Stimulated activated naive CD8-positive, alpha-beta T cell treated with anti-CD3 and anti-CD28 coated beads, Interleukin-15, Interleukin-2, amounts not matched to agents 100 ng/mL and 50 ng/mL, for 24 hours (primary cell): Measurements from ENCODE around the gene IGSF5.
"Not testable (repeated sequence)": the region's sequence is repeated elsewhere in the genome, so short reads cannot be mapped to it uniquely, and the experiment has no call there.

Source experiments
- H3K27ac Mint-ChIP-seq: one replicate; pipeline ENCODE4 v1.8.0; 2021; ENCODE audit warnings: mild to moderate bottlenecking, mixed read lengths
- H3K27me3 Mint-ChIP-seq: one replicate; pipeline ENCODE4 v1.8.0; 2021; ENCODE audit warnings: mixed read lengths
- H3K36me3 Mint-ChIP-seq: one replicate; pipeline ENCODE4 v1.8.0; 2021; ENCODE audit warnings: low read depth, mixed read lengths
- H3K4me1 Mint-ChIP-seq: one replicate; pipeline ENCODE4 v1.8.0; 2021; ENCODE audit warnings: low read depth, mixed read lengths
- H3K4me3 Mint-ChIP-seq: one replicate; pipeline ENCODE4 v1.8.0; 2021; ENCODE audit warnings: mild to moderate bottlenecking, mixed read lengths
- H3K9me3 Mint-ChIP-seq: one replicate; pipeline ENCODE4 v1.8.0; 2021; ENCODE audit warnings: mixed read lengths

The IGSF5 gene

DNA sequence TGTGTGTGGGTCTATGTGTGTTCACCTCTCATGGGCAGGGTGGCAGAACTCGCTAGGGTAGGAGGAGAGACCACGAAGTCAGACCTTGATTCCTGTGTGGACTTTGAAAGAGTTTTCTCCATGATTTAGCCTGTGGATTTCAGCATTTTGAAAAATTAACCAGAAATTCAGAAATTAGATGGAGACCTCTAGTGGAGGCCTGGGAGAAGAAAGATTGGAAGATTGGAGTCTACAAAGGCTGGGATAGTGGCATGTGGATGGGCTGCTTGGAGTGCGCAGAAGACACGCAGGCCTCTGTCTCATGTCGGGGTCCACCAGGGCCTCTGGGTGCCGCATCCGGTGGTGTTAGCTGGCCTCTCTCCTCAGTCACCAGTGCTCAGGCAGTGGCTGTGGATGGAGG is 18.9 kb upstream of the IGSF5 start:
- H3K4me1 Mint-ChIP-seq = no peaks in the 10 kb centered on the region
- no peak overlapping the region for H3K4me3 Mint-ChIP-seq
- H3K27ac Mint-ChIP-seq = no peak overlapping the region
- peaks cover 5% of the 10 kb centered on the region for H3K9me3 Mint-ChIP-seq
- no peaks in the 10 kb centered on the region for H3K36me3 Mint-ChIP-seq
- H3K27me3 Mint-ChIP-seq = no peaks in the 10 kb centered on the region

DNA sequence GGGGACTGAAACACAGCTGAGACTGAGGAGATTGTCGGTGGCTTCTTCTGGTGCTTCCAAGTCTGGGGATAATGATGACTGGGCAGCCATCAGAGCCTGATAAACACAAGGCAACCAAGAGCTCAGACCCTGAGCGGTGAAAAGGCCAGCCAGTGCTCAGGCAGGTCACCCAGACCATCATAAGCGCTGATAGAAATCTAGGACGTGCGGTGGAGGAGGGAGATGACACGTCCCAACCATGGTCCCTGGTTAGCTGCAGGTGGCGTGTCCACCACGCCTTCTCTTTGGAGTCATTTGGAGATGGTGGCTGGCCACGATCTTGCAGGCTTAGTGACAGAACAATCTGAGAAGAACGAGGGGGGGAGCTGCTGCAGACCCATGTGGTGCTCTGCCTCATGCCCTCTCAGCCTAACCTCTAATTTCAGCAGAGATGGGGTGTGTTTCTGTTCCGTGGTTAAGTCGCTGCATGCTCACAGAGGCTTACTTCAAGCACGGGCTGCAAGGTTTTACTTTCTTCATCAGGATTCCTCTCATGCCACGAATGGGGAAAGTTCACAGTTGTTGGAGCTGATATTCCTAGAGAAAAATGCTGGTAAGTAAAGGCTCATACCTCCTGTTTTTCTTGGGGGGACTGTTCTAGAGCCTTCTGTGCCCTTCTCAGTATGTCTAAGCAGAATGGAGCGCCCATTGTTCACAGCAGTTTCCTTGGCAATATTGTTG is 17.4 kb upstream of the IGSF5 start:
- H3K4me3 Mint-ChIP-seq = no peak overlapping the region
- H3K36me3 Mint-ChIP-seq = no peaks in the 10 kb centered on the region
- H3K27ac Mint-ChIP-seq = no peak overlapping the region
- no peaks in the 10 kb centered on the region for H3K27me3 Mint-ChIP-seq
- H3K4me1 Mint-ChIP-seq = no peaks in the 10 kb centered on the region
- H3K9me3 Mint-ChIP-seq = peaks cover 5% of the 10 kb centered on the region

DNA sequence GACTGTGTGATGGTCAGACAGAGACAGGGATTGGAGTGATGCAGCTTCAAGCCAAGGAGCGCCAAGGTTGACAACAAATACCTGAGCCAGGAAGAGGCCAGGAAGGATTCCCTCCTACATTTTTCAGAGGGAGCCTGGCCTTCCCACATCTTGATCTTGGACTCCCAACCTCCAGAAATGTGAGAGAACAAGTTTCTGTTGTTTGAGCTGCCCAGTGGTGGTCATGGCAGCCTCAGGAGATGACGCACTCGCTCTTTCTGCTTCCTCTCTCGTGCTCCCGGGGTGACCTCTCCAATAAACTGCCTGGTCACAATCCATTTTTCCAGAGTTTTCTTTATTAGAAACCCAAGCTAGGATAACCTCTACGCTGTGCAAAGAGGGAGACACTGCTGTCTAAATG is 16.6 kb upstream of the IGSF5 start:
- Mint-ChIP-seq H3K4me3 (no peak overlapping the region), H3K4me1 (no peaks in the 10 kb centered on the region), H3K9me3 (peaks cover 2% of the 10 kb centered on the region), H3K36me3 (no peaks in the 10 kb centered on the region), H3K27me3 (no peaks in the 10 kb centered on the region), H3K27ac (no peak overlapping the region)

DNA sequence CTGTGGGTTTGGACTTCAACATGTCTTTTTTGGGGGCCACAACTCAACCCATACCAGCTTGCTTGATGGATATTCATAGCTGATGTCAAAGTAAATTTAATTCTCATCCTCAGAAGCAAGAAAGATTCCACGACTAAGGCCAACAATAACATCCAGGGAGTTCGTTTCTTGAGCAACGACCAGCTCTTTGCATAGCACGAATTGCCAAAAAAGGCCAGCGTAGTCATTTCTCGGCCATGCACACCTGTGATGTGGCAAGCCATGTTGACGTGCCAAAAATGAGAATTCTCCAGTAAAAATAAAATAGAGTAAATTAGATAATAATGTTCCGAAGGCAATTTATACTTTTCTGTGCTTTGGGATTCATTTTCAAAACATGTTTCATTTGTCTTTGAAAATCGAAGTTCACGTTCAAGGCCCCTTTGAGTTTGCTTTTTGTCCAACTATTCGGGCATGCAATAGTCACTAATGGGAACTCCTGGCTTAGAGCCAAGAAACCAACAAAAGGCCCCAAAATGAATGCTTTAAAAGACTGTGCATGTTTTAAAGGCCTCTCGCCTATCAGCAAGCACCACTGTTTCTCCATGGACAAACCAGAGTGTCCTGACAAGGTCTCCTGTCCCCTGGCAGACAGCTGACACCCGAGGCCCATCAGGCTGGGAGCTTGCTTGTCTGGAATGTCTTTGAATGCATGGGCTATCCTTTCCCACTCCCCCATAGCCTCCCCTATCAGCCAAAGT is 14.4 kb upstream of the IGSF5 start:
- Mint-ChIP-seq H3K36me3 (no peaks in the 10 kb centered on the region), H3K27ac (no peak overlapping the region), H3K4me1 (no peaks in the 10 kb centered on the region), H3K27me3 (no peaks in the 10 kb centered on the region), H3K9me3 (no peaks in the 10 kb centered on the region), H3K4me3 (no peak overlapping the region)

DNA sequence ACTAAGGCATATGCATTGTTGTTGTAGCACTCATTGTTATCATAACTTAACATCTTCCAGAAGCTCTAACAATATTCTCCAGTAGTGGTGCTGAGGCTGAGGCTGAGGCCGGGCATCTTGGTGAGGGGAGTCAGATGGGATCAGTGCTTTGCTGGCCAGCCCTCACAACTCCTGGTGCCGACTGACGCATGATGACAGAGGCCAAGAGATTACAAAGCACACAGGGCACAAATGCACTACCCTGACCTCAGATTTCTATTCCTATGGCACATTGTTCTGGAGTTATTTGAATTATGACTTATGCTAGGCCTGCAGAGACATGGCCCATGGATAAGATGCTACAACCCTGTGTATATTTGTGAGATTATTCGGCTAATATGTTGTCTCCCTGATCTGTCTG is 8.3 kb upstream of the IGSF5 start:
- no peak overlapping the region for H3K4me3 Mint-ChIP-seq
- no peaks in the 10 kb centered on the region for H3K9me3 Mint-ChIP-seq
- no peaks in the 10 kb centered on the region for H3K27me3 Mint-ChIP-seq
- H3K4me1 Mint-ChIP-seq = no peaks in the 10 kb centered on the region
- no peak overlapping the region for H3K27ac Mint-ChIP-seq
- no peaks in the 10 kb centered on the region for H3K36me3 Mint-ChIP-seq

DNA sequence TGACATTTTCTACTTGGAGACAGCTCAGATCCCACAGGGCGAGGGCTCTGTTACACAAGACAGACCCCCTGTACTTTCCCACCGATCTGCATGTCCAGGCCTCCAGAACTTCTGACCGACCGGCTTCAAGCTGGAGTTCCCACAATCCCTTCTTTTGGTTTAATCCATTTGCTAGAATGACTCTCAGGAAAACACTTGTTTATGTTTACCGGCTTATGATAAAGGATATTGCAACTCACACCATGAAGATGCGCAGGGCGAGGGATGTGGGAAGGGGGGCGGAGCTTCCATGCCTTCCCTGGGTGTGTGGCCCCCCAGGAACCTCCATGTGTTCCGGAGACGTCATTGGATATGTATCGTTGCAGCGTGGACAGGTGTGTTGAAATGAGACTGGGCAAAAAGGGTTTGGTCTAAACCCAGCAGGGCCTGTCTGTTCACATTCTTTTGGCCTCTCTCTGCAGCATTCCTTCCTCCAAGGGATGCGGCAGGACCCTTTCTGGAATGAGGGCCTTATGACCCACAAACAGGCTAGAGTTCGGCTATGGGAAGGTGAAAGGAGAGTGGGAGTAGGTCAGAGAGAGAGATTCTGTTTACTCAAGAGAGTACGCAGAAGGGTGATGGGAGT is 7.5 kb upstream of the IGSF5 start:
- no peaks in the 10 kb centered on the region for H3K4me1 Mint-ChIP-seq
- no peaks in the 10 kb centered on the region for H3K36me3 Mint-ChIP-seq
- H3K9me3 Mint-ChIP-seq = no peaks in the 10 kb centered on the region
- no peak overlapping the region for H3K27ac Mint-ChIP-seq
- no peaks in the 10 kb centered on the region for H3K27me3 Mint-ChIP-seq
- no peak overlapping the region for H3K4me3 Mint-ChIP-seq

DNA sequence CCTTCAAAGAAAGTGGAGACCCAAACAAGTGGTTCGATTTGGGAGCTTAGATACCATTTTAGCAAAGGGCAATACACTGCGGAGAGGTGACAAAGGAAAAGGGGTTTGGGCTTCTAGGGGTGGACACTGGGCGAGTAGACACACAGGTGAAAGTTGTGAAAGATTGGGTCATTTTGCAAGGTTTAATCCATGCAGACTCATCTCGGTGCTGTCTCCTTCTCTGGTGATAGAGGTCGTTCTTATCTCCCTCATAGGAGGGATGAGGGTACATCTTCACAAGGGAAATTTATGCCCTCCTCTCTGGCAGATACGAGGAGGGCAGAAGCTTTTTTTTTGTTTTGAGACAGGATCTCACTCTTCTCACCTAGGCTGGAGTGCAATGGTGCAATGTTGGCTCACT is 6.4 kb upstream of the IGSF5 start:
- no peaks in the 10 kb centered on the region for H3K4me1 Mint-ChIP-seq
- H3K9me3 Mint-ChIP-seq = no peaks in the 10 kb centered on the region
- H3K27ac Mint-ChIP-seq = no peak overlapping the region
- H3K36me3 Mint-ChIP-seq = no peaks in the 10 kb centered on the region
- no peak overlapping the region for H3K4me3 Mint-ChIP-seq
- H3K27me3 Mint-ChIP-seq = no peaks in the 10 kb centered on the region

DNA sequence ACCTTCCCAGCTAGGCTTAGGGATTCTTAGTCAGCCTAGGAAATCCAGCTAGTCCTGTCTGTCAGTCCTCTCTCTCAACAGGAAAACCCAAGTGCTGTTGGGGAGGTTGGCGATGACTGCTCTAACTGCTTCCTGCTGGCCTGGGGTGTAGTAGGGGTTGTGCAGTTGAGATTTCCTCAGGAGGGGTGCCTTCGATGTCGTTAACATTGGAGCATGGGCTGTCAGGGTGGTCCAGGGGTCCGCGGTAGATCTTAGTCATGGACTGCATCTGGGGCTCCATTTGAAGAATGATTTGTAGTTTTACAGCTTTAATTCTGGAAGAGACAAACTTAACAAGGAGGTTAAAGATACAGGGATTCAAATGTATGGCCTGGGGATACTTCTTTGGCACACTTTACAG is 5.5 kb upstream of the IGSF5 start:
- H3K27me3 Mint-ChIP-seq, H3K36me3 Mint-ChIP-seq, H3K9me3 Mint-ChIP-seq, H3K4me3 Mint-ChIP-seq, H3K27ac Mint-ChIP-seq, H3K4me1 Mint-ChIP-seq: not testable (repeated sequence)

DNA sequence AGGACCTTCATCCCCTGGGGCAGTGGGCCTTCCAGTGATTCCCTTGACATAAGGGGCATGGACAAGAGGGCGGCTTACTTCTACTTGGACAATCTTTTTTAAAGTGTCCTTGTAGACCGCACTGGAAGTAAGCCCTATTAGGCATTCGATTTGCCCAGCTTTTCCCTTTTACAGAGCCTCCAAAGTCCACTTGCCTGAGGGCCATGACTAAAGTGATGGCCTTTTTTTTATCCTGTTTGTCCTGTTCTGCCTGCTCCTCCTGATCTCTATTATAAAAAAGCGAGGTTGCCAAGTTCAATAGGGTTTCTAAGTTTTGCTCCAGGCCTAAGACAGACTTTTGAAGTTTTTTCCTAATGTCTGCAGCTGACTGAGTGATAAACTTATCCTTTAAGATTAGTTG is 2.4 kb upstream of the IGSF5 start:
- not testable (repeated sequence) for H3K27ac Mint-ChIP-seq, H3K9me3 Mint-ChIP-seq, H3K27me3 Mint-ChIP-seq, H3K4me1 Mint-ChIP-seq, H3K36me3 Mint-ChIP-seq, H3K4me3 Mint-ChIP-seq

DNA sequence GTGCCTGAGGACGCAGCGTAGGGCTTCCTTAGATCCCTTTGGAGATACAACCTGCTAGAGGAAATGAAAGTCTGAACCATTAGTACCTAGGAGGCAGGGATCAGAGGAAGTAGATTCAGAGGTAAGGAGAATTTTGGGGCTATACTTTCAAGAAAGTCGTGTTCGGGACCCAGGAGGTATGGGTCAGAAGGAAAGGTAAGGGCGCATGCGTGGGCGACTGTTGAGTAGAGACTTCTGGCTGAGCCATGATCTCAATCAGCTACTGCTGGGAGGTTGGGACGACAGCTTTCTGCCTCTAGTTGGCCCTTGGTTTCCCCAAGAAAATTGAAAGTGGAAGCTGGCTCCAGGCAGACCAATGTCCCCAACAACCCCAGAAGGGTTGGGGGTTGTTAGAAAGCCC is 349 bp downstream of the IGSF5 start:
- H3K4me3 Mint-ChIP-seq, H3K4me1 Mint-ChIP-seq, H3K27ac Mint-ChIP-seq, H3K9me3 Mint-ChIP-seq, H3K27me3 Mint-ChIP-seq, H3K36me3 Mint-ChIP-seq: not testable (repeated sequence)

DNA sequence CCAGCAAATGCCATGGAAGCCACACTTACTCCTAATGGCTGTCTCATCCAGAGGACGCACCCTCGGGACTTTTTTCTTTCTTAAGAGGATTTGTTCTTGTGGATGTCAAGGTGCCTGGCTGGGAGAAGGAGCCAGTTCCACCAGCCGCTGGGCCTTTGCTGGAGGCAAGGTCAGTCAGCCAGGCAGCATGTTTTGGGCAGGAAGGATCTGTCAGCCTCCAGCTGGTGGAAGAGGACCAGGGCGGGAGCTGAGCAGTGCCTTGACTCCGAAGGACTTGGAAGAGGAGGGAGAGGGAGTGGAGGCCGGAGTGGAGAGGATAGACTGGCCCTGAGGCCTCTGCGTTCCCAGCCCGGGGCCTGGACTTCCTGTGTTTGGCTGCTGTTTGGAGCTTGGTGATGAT is 5.7 kb downstream of the IGSF5 start:
- Mint-ChIP-seq H3K27ac (no peak overlapping the region), H3K27me3 (no peaks in the 10 kb centered on the region), H3K4me3 (no peak overlapping the region), H3K36me3 (no peaks in the 10 kb centered on the region), H3K4me1 (no peaks in the 10 kb centered on the region), H3K9me3 (peaks cover 9% of the 10 kb centered on the region)

DNA sequence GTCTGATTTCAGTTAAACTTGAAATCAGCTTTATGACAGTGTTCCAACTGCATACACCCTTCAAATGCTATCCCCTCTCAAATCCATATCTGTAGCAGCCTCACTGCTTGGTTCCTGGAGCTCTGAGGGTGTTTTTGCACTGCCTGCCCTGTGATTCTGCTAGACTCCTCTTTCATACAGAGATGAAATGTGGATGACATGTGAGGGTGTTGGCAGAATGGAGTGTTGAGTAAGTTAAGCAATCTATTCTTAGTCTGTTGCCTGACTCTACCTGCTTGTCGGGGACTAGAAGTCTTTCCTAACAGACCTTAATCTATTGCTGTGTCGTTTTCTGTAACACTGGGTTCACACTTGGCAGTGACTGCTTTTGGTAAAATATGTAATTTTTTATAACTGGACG is 9.8 kb downstream of the IGSF5 start:
- Mint-ChIP-seq H3K27ac (no peak overlapping the region), H3K36me3 (no peaks in the 10 kb centered on the region), H3K27me3 (no peaks in the 10 kb centered on the region), H3K4me1 (no peaks in the 10 kb centered on the region), H3K4me3 (no peak overlapping the region), H3K9me3 (peaks cover 9% of the 10 kb centered on the region)

DNA sequence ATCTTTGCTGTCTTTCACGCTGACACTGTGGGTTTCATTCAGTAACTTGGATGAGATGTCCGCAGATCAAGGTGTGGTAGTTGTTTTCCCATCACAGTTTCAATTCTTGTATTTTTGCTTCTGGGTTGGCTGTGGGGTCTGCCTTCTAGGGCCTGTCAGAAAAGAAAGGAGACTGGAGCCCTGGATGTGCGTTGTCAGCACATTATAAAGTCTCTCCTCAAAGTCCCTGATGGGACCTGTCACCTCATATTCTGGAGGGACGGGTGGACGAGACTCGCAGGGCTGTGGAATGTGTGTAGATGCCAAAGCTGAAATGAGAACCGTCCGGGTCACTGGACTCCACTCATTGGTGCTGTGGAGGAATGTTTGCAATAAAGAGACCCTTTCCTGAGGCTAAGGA is 11.3 kb downstream of the IGSF5 start:
- no peaks in the 10 kb centered on the region for H3K27me3 Mint-ChIP-seq
- no peak overlapping the region for H3K27ac Mint-ChIP-seq
- H3K4me3 Mint-ChIP-seq = no peak overlapping the region

DNA sequence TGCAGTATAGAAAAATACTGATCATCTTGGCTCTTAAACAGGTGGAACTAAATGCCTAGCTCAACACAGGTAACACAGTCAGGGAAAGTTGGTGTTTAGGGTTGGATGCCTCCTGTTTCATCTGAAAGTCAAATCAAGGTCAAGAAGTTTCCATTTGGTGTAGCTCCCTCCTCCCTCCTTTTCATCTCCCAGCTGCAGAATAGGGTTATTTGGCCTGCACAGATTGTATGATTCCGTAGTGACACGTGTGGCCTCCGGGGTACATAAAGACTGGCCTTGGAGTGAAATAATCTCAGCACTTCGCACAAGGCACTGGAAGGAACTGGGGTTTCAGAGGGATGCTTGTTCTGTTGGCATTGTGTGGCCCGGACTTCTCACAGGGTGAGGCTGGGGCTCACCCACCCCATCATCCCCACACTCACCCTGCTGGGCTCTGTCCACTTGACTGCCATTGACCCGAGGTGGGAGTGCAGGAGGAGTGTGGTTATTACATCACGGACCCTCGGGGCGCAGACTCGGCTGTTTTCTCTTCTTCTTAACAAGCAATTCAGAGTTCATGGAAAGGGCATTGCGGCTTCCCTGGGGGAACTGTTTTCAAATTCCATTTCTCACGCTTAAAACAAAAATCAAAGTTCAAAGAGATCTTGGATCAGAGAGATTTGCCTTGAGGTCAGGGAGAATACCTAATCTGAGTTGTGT is 18.4 kb downstream of the IGSF5 start:
- Mint-ChIP-seq H3K27ac (no peak overlapping the region), H3K27me3 (no peaks in the 10 kb centered on the region), H3K4me1 (no peaks in the 10 kb centered on the region), H3K36me3 (no peaks in the 10 kb centered on the region), H3K9me3 (no peaks in the 10 kb centered on the region), H3K4me3 (no peak overlapping the region)

More for the DNA sequence above, 11.3 kb downstream of the IGSF5 start:
- H3K9me3 Mint-ChIP-seq = peaks cover 9% of the 10 kb centered on the region
- H3K4me1 Mint-ChIP-seq = no peaks in the 10 kb centered on the region
- no peaks in the 10 kb centered on the region for H3K36me3 Mint-ChIP-seq

DNA sequence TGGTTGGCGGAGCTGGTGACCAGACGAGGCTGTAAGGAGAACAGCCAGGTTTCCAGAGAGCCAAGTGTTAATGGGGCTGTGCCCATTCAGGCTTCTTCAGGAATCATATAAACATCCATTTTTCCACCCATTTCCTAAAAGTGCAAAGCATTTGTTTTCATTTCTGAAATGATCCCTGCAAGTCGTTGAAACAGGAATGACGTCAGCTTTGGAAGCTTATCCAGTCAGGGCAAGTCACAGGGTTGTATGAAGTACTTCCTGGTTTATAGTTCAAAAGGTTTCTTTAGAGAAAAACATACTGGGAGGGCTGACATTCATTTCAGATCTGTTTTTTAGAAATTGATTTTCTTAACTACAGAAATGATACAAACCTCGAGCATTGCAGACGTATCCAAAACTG is 29.2 kb downstream of the IGSF5 start:
- H3K4me1 Mint-ChIP-seq = no peaks in the 10 kb centered on the region
- H3K36me3 Mint-ChIP-seq = no peaks in the 10 kb centered on the region
- no peaks in the 10 kb centered on the region for H3K9me3 Mint-ChIP-seq
- no peak overlapping the region for H3K27ac Mint-ChIP-seq
- H3K4me3 Mint-ChIP-seq = no peak overlapping the region
- H3K27me3 Mint-ChIP-seq = no peaks in the 10 kb centered on the region
